DND-41 (cell line): ENCODE results near the gene METTL23.

Source experiments
- CTCF ChIP-seq: IDR thresholded peaks from 2 replicates; pipeline ENCODE4 v1.5.1; 2012; ENCODE audit warnings: borderline replicate concordance, low read length, moderate library complexity, mild to moderate bottlenecking; ENCODE audit not compliant: poor library complexity, severe bottlenecking; ENCODE audit errors: extremely low read depth
- EZH2 ChIP-seq: IDR thresholded peaks from 3 replicates; pipeline ENCODE4 v1.6.1; 2012; ENCODE audit warnings: borderline replicate concordance, low read depth, mild to moderate bottlenecking, moderate library complexity, low read length, inconsistent platforms; ENCODE audit not compliant: severe bottlenecking

- no peak for TF ChIP-seq CTCF
- TF ChIP-seq EZH2, result no peak
Measured at GRCh38 chr17:76740329-76741118, 13.9 kb downstream of the METTL23 start.
